K562 (cell line): ENCODE data around the gene CST3. TPM values are rescaled to one million over a fixed set of nuclear protein-coding genes. Genes with fewer than 3 reads are reported as not detected.

Experiments
- ATAC-seq: fragments of 200-7000 bp; cut with Tn5 transposase; 3 replicates; pipeline ENCODE4 v1.9.1; 2020; ENCODE audit warnings: moderate library complexity
- BruUV-seq: library from RNA; stranded (reverse); fragments of 400-500 nt; replicated peaks from 2 replicates; lab custom pipeline; 2021; lab: Mats Ljungman, UMichigan
- CTCF ChIA-PET: fragments of 300-600 bp; formaldehyde crosslinking; extraction: SDS; loops from one replicate; lab custom pipeline; 2021; ENCODE audit warnings: low intra/inter-chr PET ratio; lab: Yijun Ruan, JAX
- POLR2A ChIA-PET: fragments of 300-600, 350-650 bp; sonication (Branson Sonifier 250); formaldehyde crosslinking; extraction: SDS; loops from one replicate; lab custom pipeline; 2021; ENCODE audit warnings: antibody characterized with exemption, inconsistent platforms; lab: Yijun Ruan, JAX
- DNase-seq, 4 experiments: peaks; one replicate each; pipeline versions ENCODE4 v3.0.0 to v3.0.0-alpha.2; 2011 to 2018; ENCODE audit warnings: low spot score in 3 of 4, mixed read lengths in 3 of 4; ENCODE audit errors: extremely low read depth in 1 of 4
- FAIRE-seq: peaks from 2 replicates; lab custom pipeline; 2011; peaks lifted over from hg19 to GRCh38; lab: Jason Lieb, UNC
- H2AFZ ChIP-seq: 2 replicates; pipeline ENCODE4 v1.6.0; 2011; ENCODE audit warnings: low read depth, low read length, control low read depth, inconsistent platforms
- H3K27ac ChIP-seq: fragments of 200-600 bp; 3 replicates; pipeline ENCODE4 v1.8.0; 2011; ENCODE audit warnings: low read depth, mild to moderate bottlenecking, control low read depth, inconsistent platforms, low read length, moderate library complexity, mixed read lengths; ENCODE audit errors: extremely low read depth
- H3K27me3 ChIP-seq, 2 experiments: fragments of 300-600 bp in 1 of 2; 2 replicates in 1 of 2; 3 replicates in 1 of 2; pipeline versions ENCODE4 v1.6.0 to v1.8.0; 2011; ENCODE audit warnings: inconsistent platforms in 2 of 2, low read length in 2 of 2, mild to moderate bottlenecking in 1 of 2, mixed read lengths in 1 of 2, moderate library complexity in 1 of 2; ENCODE audit not compliant: control insufficient read depth in 2 of 2, insufficient read depth in 2 of 2
- H3K36me3 ChIP-seq: fragments of 300-600 bp; 3 replicates; pipeline ENCODE4 v1.8.0; 2011; ENCODE audit warnings: mild to moderate bottlenecking, low read length, inconsistent platforms; ENCODE audit not compliant: control insufficient read depth, insufficient read depth
- H3K4me1 ChIP-seq, 2 experiments: fragments of 200-600 bp in 1 of 2; replicated peaks in 1 of 2; 2 replicates in 1 of 2; 3 replicates in 1 of 2; pipeline versions ENCODE4 v1.5.1 to v1.8.0; 2011; ENCODE audit warnings: inconsistent platforms in 2 of 2, low read length in 2 of 2, mild to moderate bottlenecking in 1 of 2, mixed read lengths in 1 of 2, moderate library complexity in 1 of 2; ENCODE audit not compliant: control insufficient read depth in 2 of 2, insufficient read depth in 2 of 2
- H3K4me2 ChIP-seq: 2 replicates; pipeline ENCODE4 v1.6.1; 2011; ENCODE audit warnings: low read length, control low read depth, inconsistent platforms, mixed read lengths; ENCODE audit not compliant: insufficient read depth
- H3K4me3 ChIP-seq: fragments of 200-600 bp; sonication (generic), shearing (Covaris generic); 2 replicates; pipeline ENCODE4 v1.5.1; 2016; ENCODE audit warnings: control low read depth, inconsistent platforms
- H3K79me2 ChIP-seq: fragments of 200-600 bp; 3 replicates; pipeline ENCODE4 v1.8.0; 2011; ENCODE audit warnings: low read length, inconsistent platforms; ENCODE audit not compliant: control insufficient read depth, insufficient read depth
- H3K9ac ChIP-seq, 2 experiments: 2 replicates each; pipeline versions ENCODE4 v1.6.0 to v1.6.1; 2011; ENCODE audit warnings: low read depth in 2 of 2, low read length in 2 of 2, control low read depth in 1 of 2, inconsistent platforms in 1 of 2, mild to moderate bottlenecking in 1 of 2, mixed read lengths in 1 of 2; ENCODE audit not compliant: insufficient read depth in 1 of 2
- H3K9me1 ChIP-seq: one replicate; pipeline ENCODE4 v1.6.0; 2011; ENCODE audit warnings: inconsistent platforms, mild to moderate bottlenecking, low read length, moderate library complexity; ENCODE audit not compliant: control insufficient read depth, insufficient read depth
- H3K9me3 ChIP-seq: replicated peaks from 2 replicates; pipeline ENCODE4 v1.5.1; 2011; ENCODE audit warnings: low read depth, low read length, inconsistent platforms; ENCODE audit not compliant: control insufficient read depth, insufficient read depth
- H4K20me1 ChIP-seq: replicated peaks from 2 replicates; pipeline ENCODE4 v1.6.1; 2011; ENCODE audit warnings: low read length, inconsistent platforms, mixed read lengths; ENCODE audit not compliant: control insufficient read depth, insufficient read depth
- BMI1 ChIP-seq: fragments of 150-350 bp; IDR thresholded peaks from 2 replicates; pipeline ENCODE4 v1.6.1; 2014; ENCODE audit warnings: low read length
- C11orf30 ChIP-seq: fragments of 450-650 bp; IDR thresholded peaks from 2 replicates; pipeline ENCODE4 v1.6.1; 2016; ENCODE audit warnings: low read depth, mild to moderate bottlenecking
- CREB5 ChIP-seq: fragments of 250-450 bp; sonication (Bioruptor Pico); IDR thresholded peaks from 2 replicates; pipeline ENCODE4 v1.5.0; 2020; ENCODE audit warnings: mild to moderate bottlenecking
- CTCF ChIP-seq, 3 experiments: IDR thresholded peaks in 2 of 3; conservative IDR thresholded peaks in 1 of 3; 2 replicates each; pipeline ENCODE4 v1.5.1; 2011 to 2012; ENCODE audit warnings: low read length in 3 of 3, mild to moderate bottlenecking in 3 of 3, control low read depth in 2 of 3, improper control_type of control experiment in 1 of 3, inconsistent platforms in 1 of 3, low read depth in 1 of 3, mixed read lengths in 1 of 3, moderate library complexity in 1 of 3; ENCODE audit not compliant: insufficient read depth in 2 of 3
- E2F8 ChIP-seq: fragments of 450-650 bp; IDR thresholded peaks from 2 replicates; pipeline ENCODE4 v1.7.1; 2018; ENCODE audit warnings: mild to moderate bottlenecking, low read depth; ENCODE audit not compliant: partially characterized antibody
- FOXJ2 ChIP-seq: fragments of 200-800 bp; sonication (Bioruptor generic); IDR thresholded peaks from 2 replicates; pipeline ENCODE4 v1.6.1; 2016; ENCODE audit warnings: missing genetic modification characterization, missing compliant biosample characterization
- IFI16 ChIP-seq: fragments of 250-450 bp; sonication (Bioruptor Pico); IDR thresholded peaks from 2 replicates; pipeline ENCODE4 v2.1.2; 2022; ENCODE audit warnings: mild to moderate bottlenecking, inconsistent platforms
- MAZ ChIP-seq, 2 experiments: fragments of 450-650 bp in 1 of 2; sonication (generic) in 1 of 2; formaldehyde crosslinking; IDR thresholded peaks in 1 of 2; conservative IDR thresholded peaks in 1 of 2; 2 replicates each; pipeline versions ENCODE4 v1.4.0 to v1.5.0; 2020; ENCODE audit warnings: mild to moderate bottlenecking in 1 of 2, missing genetic modification reagents in 1 of 2
- NBN ChIP-seq: fragments of 450-650 bp; IDR thresholded peaks from 2 replicates; pipeline ENCODE4 v1.6.1; 2016; ENCODE audit warnings: low read depth, mild to moderate bottlenecking
- PHB ChIP-seq: fragments of 250-450 bp; sonication (Bioruptor Pico); IDR thresholded peaks from 2 replicates; pipeline ENCODE4 v1.5.0; 2021
- PKNOX1 ChIP-seq: fragments of 450-650 bp; IDR thresholded peaks from 2 replicates; pipeline ENCODE4 v1.6.1; 2016
- SMARCA4 ChIP-seq: fragments of 450-650 bp; IDR thresholded peaks from 2 replicates; pipeline ENCODE4 v1.6.1; 2016
- SNAPC5 ChIP-seq: fragments of 250-450 bp; sonication (Bioruptor Pico); IDR thresholded peaks from 2 replicates; pipeline ENCODE4 v1.8.0; 2021; ENCODE audit warnings: moderate library complexity, mild to moderate bottlenecking, inconsistent platforms
- ZNF785 ChIP-seq: fragments of 250-450 bp; sonication (Bioruptor Pico); IDR thresholded peaks from 2 replicates; pipeline ENCODE4 v1.4.0; 2020; ENCODE audit warnings: mild to moderate bottlenecking
- WGBS: fragments of 100-300 bp; shearing (Covaris generic); methylation state at CpG from one replicate; pipeline ENCODE4 v1.1.6; 2016; ENCODE audit warnings: low coverage, mixed read lengths; ENCODE audit not compliant: insufficient coverage; ENCODE audit errors: missing lambda C conversion rate; 5-methylcytosine and 5-hydroxymethylcytosine counted together
- in situ Hi-C: fragments of 300-500 bp; cut with MboI; formaldehyde crosslinking; loops from 4 replicates; pipeline ENCODE4 v1.15.0; 2018; ENCODE audit warnings: inconsistent platforms, mixed read lengths
- intact Hi-C: fragments of 100-400 bp; cut with micrococcal nuclease; formaldehyde crosslinking; loops from 2 replicates; pipeline ENCODE4 v1.14.2; 2022
- polyA plus RNA-seq, 8 experiments: library from polyadenylated mRNA; depleted of rRNA in 4 of 8; stranded (reverse) in 5 of 8; unstranded in 3 of 8; fragments of >200 nt; fragmentation: Nextera tagmentation in 2 of 8; fragmentation: Illumina TruSeq in 1 of 8; extraction: Ambion mirVana in 2 of 8; extraction: Trizol in 1 of 8; gene quantifications; 2 replicates each; pipeline versions ENCODE4 v1.2.1 to v1.2.3, GENCODE V29; 2011 to 2014; ENCODE audit warnings: inconsistent platforms in 1 of 8, missing spikeins in 1 of 8
- total RNA-seq, 7 experiments: library from RNA; depleted of rRNA in 6 of 7; stranded (reverse); fragments of >200 nt in 6 of 7; fragmentation: Illumina TruSeq in 2 of 7; extraction: Trizol in 2 of 7; gene quantifications; 2 replicates each; pipeline versions ENCODE4 v1.2.1 to v1.2.3, GENCODE V29; 2011 to 2021; ENCODE audit warnings: low replicate concordance in 1 of 7

Gene CST3
- total and polyA plus RNA-seq, 9 of the 15 experiments (the other 6 are each of a cell fraction or from before 2014, with no cell fraction given), result 8.7 to 113 (median 48.5) TPM

GRCh38 chr20:23666189-23666588 lies 28.4 kb upstream of the CST3 start (continued):
- TF ChIP-seq CTCF (IDR thresholded peaks at IDR 0.05 in 2 of 3, conservative IDR thresholded peaks at IDR 0.05 in 1 of 3; ENCODE audit: insufficient read depth in 2 of 3, low read depth in 1 of 3, low read length in 3 of 3) (peak in 1 of 3 experiments; percentile 22; a peak in 1 of 6 replicates), C11orf30 (no peak), FOXJ2 (tag) (no peak)

GRCh38 chr20:23664954-23665353 lies 27.2 kb upstream of the CST3 start:
- in situ Hi-C loops (loop anchor here (5.0 kb wide), 1 partner anchor 1252 kb away; no protein-coding TSS in a partner anchor), intact Hi-C loops (no loop called here)
- no peaks in the 10 kb centered on the region for H3K27me3 ChIP-seq
- H3K36me3 ChIP-seq, result no peaks in the 10 kb centered on the region
- no peak overlapping the region for H3K27ac ChIP-seq
- no peaks in the 10 kb centered on the region for H3K9me3 ChIP-seq
- POLR2A ChIA-PET, result no interaction called here
- CTCF ChIA-PET, result no interaction called here
- no TSS peak for BruUV-seq
- H3K79me2 ChIP-seq, result no peaks in the 10 kb centered on the region
- H3K4me1 ChIP-seq, result peaks cover 2 to 13% of the 10 kb centered on the region in 2 experiments; a peak in 4 of 5 replicates
- no peak overlapping the region for H3K4me3 ChIP-seq
- ATAC-seq, result no peak
- no peak for DNase-seq
- no peaks in the 10 kb centered on the region for H3K9me1 ChIP-seq
- no peak overlapping the region for H2AFZ ChIP-seq
- no peaks in the 10 kb centered on the region for H4K20me1 ChIP-seq
- no peak for FAIRE-seq
- H3K9ac ChIP-seq, result no peak overlapping the region
- H3K4me2 ChIP-seq, result no peak overlapping the region
- WGBS, result 7% methylated on average over 3 of the region's 3 CpGs
- TF ChIP-seq NBN (no peak), PHB (CRISPR knock-in tag) (no peak), SNAPC5 (CRISPR knock-in tag) (no peak), PKNOX1 (no peak), ZNF785 (CRISPR knock-in tag) (no peak), CREB5 (no peak), E2F8 (no peak), MAZ (CRISPR knock-in tag; conservative IDR thresholded peaks at IDR 0.05 in 1 of 2, IDR thresholded peaks at IDR 0.05 in 1 of 2) (no peak), BMI1 (no peak), SMARCA4 (no peak), IFI16 (CRISPR knock-in tag) (no peak)
